ENCODE data around the gene GP2.

Gene GP2

GRCh38 chr16:20311548-20311947 is 15.8 kb downstream of the GP2 start:
- H3K79me1 ChIP-seq (ENCODE audit: low read length): no peaks in the 10 kb centered on the region
- H3K4me2 ChIP-seq (ENCODE audit: low read length): no peak overlapping the region
- H2BK5ac ChIP-seq (ENCODE audit: low read depth, low read length, poor library complexity): no peak overlapping the region
- no peak overlapping the region for H3K27ac ChIP-seq (ENCODE audit: low read depth, low read length)
- no peak overlapping the region for H3K9ac ChIP-seq (ENCODE audit: low read length)
- no peak overlapping the region for H4K8ac ChIP-seq (ENCODE audit: low read depth, low read length)
- peaks cover 2% of the 10 kb centered on the region for H3K9me3 ChIP-seq (ENCODE audit: insufficient read depth, low read depth, low read length)
- H2BK120ac ChIP-seq (ENCODE audit: insufficient read depth, low read length, poor library complexity): no peak overlapping the region
- H2AK5ac ChIP-seq (ENCODE audit: low read length): no peak overlapping the region
- no peak for DNase-seq
- no peak overlapping the region for H3K23ac ChIP-seq (ENCODE audit: low read length)
- H3K14ac ChIP-seq (ENCODE audit: low read length): no peak overlapping the region
- no peak overlapping the region for H3K4me3 ChIP-seq (ENCODE audit: low read depth, low read length)
- H4K12ac ChIP-seq (ENCODE audit: low read depth, low read length): no peak overlapping the region
- no peak overlapping the region for H2BK12ac ChIP-seq (ENCODE audit: low read length)
- no peaks in the 10 kb centered on the region for H3K4me1 ChIP-seq (ENCODE audit: control insufficient read depth in 1 of 2, insufficient read depth in 2 of 2, low read length in 2 of 2)
- H3K36me3 ChIP-seq (ENCODE audit: control insufficient read depth in 1 of 2, insufficient read depth in 2 of 2, low read length in 2 of 2): no peaks in the 10 kb centered on the region
- no peaks in the 10 kb centered on the region for H3K79me2 ChIP-seq (ENCODE audit: control insufficient read depth, insufficient read depth, low read length, poor library complexity)
- no peak overlapping the region for H2AFZ ChIP-seq (ENCODE audit: insufficient read depth, low read length, poor library complexity)
- no peak overlapping the region for H3K18ac ChIP-seq (ENCODE audit: low read length)
- no peaks in the 10 kb centered on the region for H3K27me3 ChIP-seq (ENCODE audit: insufficient read depth, low read length)
- no CpG with 5 or more reads among the region's 2 CpGs for WGBS (ENCODE audit: extremely low coverage, insufficient coverage, insufficient read length)
- no peak overlapping the region for H3K4ac ChIP-seq (ENCODE audit: low read depth, low read length)
- H4K91ac ChIP-seq (ENCODE audit: low read depth, low read length): no peak overlapping the region

DNA sequence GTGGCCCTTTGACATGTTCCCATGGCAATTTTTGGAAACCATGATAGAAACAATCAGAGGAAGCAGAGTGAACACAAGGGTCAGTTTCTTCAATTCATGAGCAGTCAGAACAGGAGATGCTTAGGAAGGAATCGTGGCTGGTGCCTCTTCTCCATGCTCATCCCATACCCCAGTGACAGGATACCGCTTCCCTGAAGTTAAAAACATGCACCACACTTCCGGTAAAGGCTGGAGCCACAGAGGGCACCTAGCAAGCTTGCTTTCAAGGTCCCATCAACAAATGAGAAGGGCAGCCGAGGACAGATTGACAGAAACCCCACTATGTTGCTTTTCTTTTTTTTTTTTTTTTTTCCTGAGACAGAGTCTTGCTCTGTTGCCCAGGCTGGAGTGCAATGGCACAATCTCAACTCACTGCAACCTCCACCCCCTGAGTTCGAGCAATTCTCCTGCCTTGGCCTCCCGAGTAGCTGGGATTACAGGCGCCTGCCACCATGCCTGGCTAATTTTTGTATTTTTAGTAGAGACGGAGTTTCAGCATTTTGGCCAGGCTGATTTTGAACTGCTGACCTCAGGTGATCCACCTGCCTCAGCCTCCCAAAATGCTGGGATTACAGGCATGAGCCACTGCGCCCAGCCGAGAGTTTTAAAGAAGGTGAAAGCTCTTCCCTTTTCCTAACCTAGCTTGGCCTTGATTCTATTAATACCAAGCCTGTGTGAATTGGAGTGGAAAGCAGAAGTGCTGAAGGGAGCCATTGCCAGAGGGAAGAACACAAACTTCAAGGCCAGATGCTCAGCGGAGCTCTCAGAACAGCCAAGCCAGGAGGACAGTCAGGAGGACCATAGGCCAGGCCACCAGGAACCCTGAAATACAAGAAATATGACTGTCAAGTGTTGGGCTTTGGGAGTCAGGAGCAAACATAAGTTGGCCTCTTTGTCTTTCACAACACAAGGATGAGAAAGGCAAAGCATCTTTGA is 16.6 kb downstream of the GP2 start:
- no peak overlapping the region for H2BK12ac ChIP-seq (ENCODE audit: low read length)
- no peak overlapping the region for H2BK120ac ChIP-seq (ENCODE audit: insufficient read depth, low read length, poor library complexity)
- H3K79me2 ChIP-seq (ENCODE audit: control insufficient read depth, insufficient read depth, low read length, poor library complexity): no peaks in the 10 kb centered on the region
- no peak overlapping the region for H3K4me2 ChIP-seq (ENCODE audit: low read length)
- no peaks in the 10 kb centered on the region for H3K79me1 ChIP-seq (ENCODE audit: low read length)
- H4K12ac ChIP-seq (ENCODE audit: low read depth, low read length): no peak overlapping the region
- no peak overlapping the region for H4K91ac ChIP-seq (ENCODE audit: low read depth, low read length)
- no peaks in the 10 kb centered on the region for H3K4me1 ChIP-seq (ENCODE audit: control insufficient read depth in 1 of 2, insufficient read depth in 2 of 2, low read length in 2 of 2)
- no peak for DNase-seq
- H3K18ac ChIP-seq (ENCODE audit: low read length): no peak overlapping the region
- H4K8ac ChIP-seq (ENCODE audit: low read depth, low read length): no peak overlapping the region
- no peaks in the 10 kb centered on the region for H3K27me3 ChIP-seq (ENCODE audit: insufficient read depth, low read length)
- no peak overlapping the region for H2AFZ ChIP-seq (ENCODE audit: insufficient read depth, low read length, poor library complexity)
- H3K23ac ChIP-seq (ENCODE audit: low read length): no peak overlapping the region
- H2AK5ac ChIP-seq (ENCODE audit: low read length): no peak overlapping the region
- H3K4me3 ChIP-seq (ENCODE audit: low read depth, low read length): no peak overlapping the region
- no peak overlapping the region for H3K4ac ChIP-seq (ENCODE audit: low read depth, low read length)
- no CpG with 5 or more reads among the region's 11 CpGs for WGBS (ENCODE audit: extremely low coverage, insufficient coverage, insufficient read length)
- no peak overlapping the region for H3K14ac ChIP-seq (ENCODE audit: low read length)
- peaks cover 2% of the 10 kb centered on the region for H3K9me3 ChIP-seq (ENCODE audit: insufficient read depth, low read depth, low read length)
- H3K9ac ChIP-seq (ENCODE audit: low read length): no peak overlapping the region
- H3K36me3 ChIP-seq (ENCODE audit: control insufficient read depth in 1 of 2, insufficient read depth in 2 of 2, low read length in 2 of 2): no peaks in the 10 kb centered on the region
- no peak overlapping the region for H3K27ac ChIP-seq (ENCODE audit: low read depth, low read length)
- H2BK5ac ChIP-seq (ENCODE audit: low read depth, low read length, poor library complexity): no peak overlapping the region

GRCh38 chr16:20309786-20310185 is 17.5 kb downstream of the GP2 start:
- Histone ChIP-seq H3K79me2 (ENCODE audit: control insufficient read depth, insufficient read depth, low read length, poor library complexity) (no peaks in the 10 kb centered on the region), H3K4me1 (ENCODE audit: control insufficient read depth in 1 of 2, insufficient read depth in 2 of 2, low read length in 2 of 2) (no peaks in the 10 kb centered on the region), H3K4me3 (ENCODE audit: low read depth, low read length) (no peak overlapping the region), H4K8ac (ENCODE audit: low read depth, low read length) (no peak overlapping the region), H3K9ac (ENCODE audit: low read length) (no peak overlapping the region), H3K4ac (ENCODE audit: low read depth, low read length) (no peak overlapping the region), H4K91ac (ENCODE audit: low read depth, low read length) (no peak overlapping the region), H3K9me3 (ENCODE audit: insufficient read depth, low read depth, low read length) (peaks cover 2% of the 10 kb centered on the region), H3K79me1 (ENCODE audit: low read length) (no peaks in the 10 kb centered on the region), H3K36me3 (ENCODE audit: control insufficient read depth in 1 of 2, insufficient read depth in 2 of 2, low read length in 2 of 2) (no peaks in the 10 kb centered on the region), H3K18ac (ENCODE audit: low read length) (no peak overlapping the region), H2BK12ac (ENCODE audit: low read length) (no peak overlapping the region), H3K23ac (ENCODE audit: low read length) (no peak overlapping the region), H2AFZ (ENCODE audit: insufficient read depth, low read length, poor library complexity) (no peak overlapping the region), H3K27ac (ENCODE audit: low read depth, low read length) (no peak overlapping the region), H2AK5ac (ENCODE audit: low read length) (no peak overlapping the region), H3K4me2 (ENCODE audit: low read length) (no peak overlapping the region), H3K27me3 (ENCODE audit: insufficient read depth, low read length) (no peaks in the 10 kb centered on the region), H2BK5ac (ENCODE audit: low read depth, low read length, poor library complexity) (no peak overlapping the region), H2BK120ac (ENCODE audit: insufficient read depth, low read length, poor library complexity) (no peak overlapping the region), H4K12ac (ENCODE audit: low read depth, low read length) (no peak overlapping the region), H3K14ac (ENCODE audit: low read length) (no peak overlapping the region)
- no peak for DNase-seq
- WGBS (ENCODE audit: extremely low coverage, insufficient coverage, insufficient read length): no CpG with 5 or more reads among the region's 6 CpGs

DNA sequence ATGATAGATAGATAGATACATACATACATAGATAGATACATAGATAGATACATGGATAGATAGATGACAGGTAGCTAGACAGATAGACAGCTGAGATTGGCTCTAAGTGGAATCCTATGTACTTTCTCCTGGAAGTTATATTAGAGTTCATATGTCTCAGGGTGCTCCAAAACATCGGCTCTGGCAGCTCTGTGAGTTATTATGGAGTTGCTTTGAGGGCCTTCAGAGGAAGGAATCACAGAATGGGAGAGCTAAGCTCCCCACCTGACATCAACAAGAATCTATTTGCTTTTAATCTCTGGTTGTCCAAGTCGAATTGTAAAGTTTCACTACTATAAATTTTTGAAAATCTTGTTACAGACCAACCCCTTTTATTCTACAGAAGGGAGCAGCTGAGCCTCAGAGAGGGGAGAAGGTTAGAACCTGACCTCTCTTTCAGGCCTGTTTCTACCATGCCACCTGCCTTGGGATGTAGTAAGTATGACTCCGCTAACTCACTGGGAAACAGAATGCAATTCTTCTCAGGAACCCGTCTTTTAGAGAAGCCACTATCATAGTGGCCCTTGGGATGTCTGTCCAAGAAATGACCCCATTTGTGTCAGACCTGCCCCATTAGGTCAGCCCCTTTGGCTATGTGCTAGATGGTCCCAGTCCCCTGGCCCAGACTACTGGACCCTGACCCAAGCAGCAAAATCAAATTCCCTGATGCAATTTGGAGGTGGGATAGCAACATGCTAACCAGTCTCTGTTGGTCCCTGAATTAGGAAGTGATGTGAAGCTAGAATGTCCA is 18.3 kb downstream of the GP2 start:
- Histone ChIP-seq H4K12ac (ENCODE audit: low read depth, low read length) (no peak overlapping the region), H2BK5ac (ENCODE audit: low read depth, low read length, poor library complexity) (no peak overlapping the region), H3K18ac (ENCODE audit: low read length) (no peak overlapping the region), H2BK120ac (ENCODE audit: insufficient read depth, low read length, poor library complexity) (no peak overlapping the region), H3K79me1 (ENCODE audit: low read length) (no peaks in the 10 kb centered on the region), H2AFZ (ENCODE audit: insufficient read depth, low read length, poor library complexity) (no peak overlapping the region), H3K14ac (ENCODE audit: low read length) (no peak overlapping the region), H2BK12ac (ENCODE audit: low read length) (no peak overlapping the region), H4K91ac (ENCODE audit: low read depth, low read length) (no peak overlapping the region), H3K4me2 (ENCODE audit: low read length) (no peak overlapping the region), H3K79me2 (ENCODE audit: control insufficient read depth, insufficient read depth, low read length, poor library complexity) (no peaks in the 10 kb centered on the region), H3K4me1 (ENCODE audit: control insufficient read depth in 1 of 2, insufficient read depth in 2 of 2, low read length in 2 of 2) (no peaks in the 10 kb centered on the region), H3K23ac (ENCODE audit: low read length) (no peak overlapping the region), H4K8ac (ENCODE audit: low read depth, low read length) (no peak overlapping the region), H3K27me3 (ENCODE audit: insufficient read depth, low read length) (no peaks in the 10 kb centered on the region), H3K9me3 (ENCODE audit: insufficient read depth, low read depth, low read length) (no peaks in the 10 kb centered on the region), H3K27ac (ENCODE audit: low read depth, low read length) (no peak overlapping the region), H2AK5ac (ENCODE audit: low read length) (no peak overlapping the region), H3K36me3 (ENCODE audit: control insufficient read depth in 1 of 2, insufficient read depth in 2 of 2, low read length in 2 of 2) (no peaks in the 10 kb centered on the region), H3K4ac (ENCODE audit: low read depth, low read length) (no peak overlapping the region), H3K4me3 (ENCODE audit: low read depth, low read length) (no peak overlapping the region), H3K9ac (ENCODE audit: low read length) (no peak overlapping the region)
- no CpG with 5 or more reads among the region's 4 CpGs for WGBS (ENCODE audit: extremely low coverage, insufficient coverage, insufficient read length)
- DNase-seq: no peak

All from trophoblast cell (in vitro differentiated cells and primary cell).